CD4-positive, alpha-beta T cell treated with Interleukin-2 at 100 ng/mL for 4 hours (primary cell): ENCODE measurements around the gene S100A2.
"Not testable (repeated sequence)": the region's sequence is repeated elsewhere in the genome, so short reads cannot be mapped to it uniquely, and the experiment has no call there.

Source experiments
- DNase-seq: peaks from one replicate; pipeline ENCODE4 v3.0.0-alpha.2; 2020; ENCODE audit warnings: low spot score

S100A2 gene

DNA sequence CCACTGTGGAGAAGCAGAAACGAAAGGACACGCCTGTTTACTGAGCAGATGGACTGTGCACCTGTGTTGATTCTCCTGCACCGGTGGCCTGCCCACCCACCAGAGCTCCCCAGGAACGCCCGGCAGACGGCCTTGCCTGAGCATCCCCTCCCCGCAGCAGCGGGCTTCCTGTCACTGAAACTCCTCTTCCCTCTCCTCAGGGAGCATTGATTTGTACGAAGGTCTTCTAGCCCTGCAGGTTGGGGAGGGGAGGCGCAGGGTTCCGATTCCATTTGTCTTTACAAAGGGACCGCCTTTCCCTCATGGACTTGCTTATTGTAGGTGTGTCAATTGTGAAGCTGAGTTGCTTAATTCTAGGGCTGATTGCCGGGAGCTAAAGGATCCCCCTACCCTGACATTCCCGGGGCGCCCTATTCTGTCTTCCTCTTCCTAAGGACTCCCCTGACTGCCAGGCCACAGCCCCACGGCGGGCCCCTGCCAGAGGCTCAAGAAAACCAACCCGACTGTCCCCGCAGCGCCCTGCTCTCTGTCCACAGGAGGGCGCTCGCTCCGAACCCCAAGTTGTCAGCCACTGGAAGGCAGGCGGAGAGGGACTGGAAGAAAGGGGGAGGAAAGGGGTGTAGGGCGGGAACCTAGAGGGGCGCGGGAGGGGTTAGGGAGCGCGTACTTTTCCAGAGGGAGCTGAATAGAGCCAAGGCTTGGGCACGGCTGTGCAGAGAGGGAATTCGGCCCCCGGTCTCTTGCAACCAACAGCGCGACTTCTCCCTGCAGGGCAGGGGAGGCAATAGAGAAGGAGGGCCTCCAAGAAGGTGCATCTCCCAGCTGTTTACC is 32.7 kb downstream of the S100A2 start:
- peak; percentile 81 for DNase-seq

DNA sequence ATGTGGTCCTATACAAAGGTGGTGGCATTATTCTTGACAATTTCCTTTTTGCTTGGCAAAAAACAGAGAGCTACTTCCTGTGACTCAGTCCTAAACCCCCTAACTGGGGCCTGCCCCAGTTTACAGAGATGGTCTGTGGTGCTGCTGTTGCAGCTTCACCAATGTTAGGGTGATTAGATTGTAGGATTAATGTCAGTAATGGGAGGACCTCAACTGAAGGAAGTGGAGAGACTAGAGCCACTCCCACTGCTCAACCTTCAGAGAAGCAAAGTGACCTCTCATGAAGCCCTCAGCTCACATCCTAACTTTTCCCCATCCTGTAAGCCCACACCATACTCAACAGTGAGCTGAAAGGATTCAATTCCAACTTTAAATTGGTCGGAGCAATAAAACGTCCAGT is 33.5 kb downstream of the S100A2 start:
- peak; percentile 78 for DNase-seq

DNA sequence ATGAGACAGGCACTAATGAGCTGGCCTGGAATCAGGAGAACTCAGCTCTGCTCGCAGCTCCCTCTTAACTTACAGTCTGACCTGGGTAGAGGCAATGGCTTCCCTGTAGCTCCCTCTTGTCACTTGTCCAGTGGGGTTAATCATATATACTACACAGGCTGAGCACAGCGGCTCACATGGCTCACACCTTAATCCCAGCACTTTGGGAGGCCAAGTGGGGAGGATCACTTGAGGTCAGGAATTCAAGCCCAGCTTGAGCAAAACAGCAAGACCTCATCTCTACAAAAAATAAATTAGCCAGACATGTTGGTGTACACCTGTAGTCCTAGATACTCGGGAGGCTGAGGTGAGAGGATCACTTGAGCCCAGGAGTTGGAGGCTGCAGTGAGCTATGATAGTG is 34.0 kb downstream of the S100A2 start:
- DNase-seq: no peak

DNA sequence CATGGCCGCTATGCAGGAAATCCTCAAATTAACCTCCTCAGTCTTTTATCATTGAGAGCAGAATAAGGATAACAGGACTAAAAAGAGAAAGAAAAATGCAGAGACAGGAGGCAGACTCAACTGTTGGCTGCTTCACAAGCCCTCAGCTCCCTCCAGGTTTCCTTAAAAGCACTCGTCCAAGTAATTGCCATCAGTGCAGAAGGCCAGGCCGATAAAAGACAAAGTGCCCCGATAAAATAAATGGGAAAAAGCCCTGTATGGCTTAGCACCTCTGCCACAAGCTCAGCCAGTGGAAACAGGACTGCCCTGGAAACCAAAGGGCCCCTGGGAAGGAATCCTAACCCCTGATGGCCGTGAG is 38.0 kb downstream of the S100A2 start:
- DNase-seq: no peak

DNA sequence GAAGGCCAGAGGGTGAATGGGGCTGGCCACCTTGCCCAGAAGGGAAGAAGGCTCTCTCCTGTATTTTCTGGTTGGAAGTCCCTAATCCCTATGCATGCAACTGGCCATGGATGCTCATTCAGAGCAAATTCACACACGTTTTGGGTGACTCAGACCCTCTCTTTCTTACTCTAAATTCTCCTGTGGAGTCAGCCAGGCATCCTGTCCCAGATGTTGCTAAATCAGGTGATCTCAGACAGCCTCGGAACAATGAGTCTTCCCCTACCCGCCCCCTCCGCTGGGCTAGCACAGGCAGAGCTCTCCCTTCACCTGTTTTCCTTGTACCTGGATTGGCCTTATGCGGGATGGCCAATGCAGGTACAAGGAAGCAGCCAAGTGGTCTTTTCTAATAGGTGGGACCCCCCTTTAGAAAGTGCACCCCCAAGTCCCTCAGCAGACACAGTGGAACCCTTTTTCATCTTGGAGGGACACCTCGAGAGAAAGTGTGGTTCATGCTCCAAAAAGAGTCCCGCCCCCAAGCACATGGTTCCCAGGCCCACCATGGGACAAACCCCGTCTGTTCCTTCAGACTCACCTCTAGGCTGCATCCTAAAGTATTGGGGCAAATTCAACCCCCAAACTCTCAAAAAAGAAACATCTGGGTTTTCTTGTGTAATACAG is 38.5 kb downstream of the S100A2 start:
- no peak for DNase-seq

DNA sequence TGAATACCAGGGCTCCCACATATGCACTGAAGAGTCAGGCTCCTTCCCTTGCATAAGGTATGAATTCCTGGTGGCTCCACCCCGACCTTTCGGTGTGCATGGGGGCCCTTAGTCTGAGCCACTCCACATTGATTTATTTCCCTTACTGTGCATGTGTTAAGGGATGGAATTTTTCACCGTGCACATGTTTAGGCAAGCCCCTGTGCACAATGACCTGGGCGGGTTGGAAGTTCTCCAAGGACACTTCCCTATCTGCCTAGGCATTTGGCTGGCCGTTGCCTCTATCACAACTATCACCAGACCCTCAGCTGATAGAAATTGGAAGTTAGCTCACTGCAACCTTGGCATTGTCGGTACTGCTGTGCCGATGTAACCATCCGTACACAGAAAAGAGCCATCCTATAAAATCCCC is 39.5 kb downstream of the S100A2 start:
- DNase-seq: no peak

DNA sequence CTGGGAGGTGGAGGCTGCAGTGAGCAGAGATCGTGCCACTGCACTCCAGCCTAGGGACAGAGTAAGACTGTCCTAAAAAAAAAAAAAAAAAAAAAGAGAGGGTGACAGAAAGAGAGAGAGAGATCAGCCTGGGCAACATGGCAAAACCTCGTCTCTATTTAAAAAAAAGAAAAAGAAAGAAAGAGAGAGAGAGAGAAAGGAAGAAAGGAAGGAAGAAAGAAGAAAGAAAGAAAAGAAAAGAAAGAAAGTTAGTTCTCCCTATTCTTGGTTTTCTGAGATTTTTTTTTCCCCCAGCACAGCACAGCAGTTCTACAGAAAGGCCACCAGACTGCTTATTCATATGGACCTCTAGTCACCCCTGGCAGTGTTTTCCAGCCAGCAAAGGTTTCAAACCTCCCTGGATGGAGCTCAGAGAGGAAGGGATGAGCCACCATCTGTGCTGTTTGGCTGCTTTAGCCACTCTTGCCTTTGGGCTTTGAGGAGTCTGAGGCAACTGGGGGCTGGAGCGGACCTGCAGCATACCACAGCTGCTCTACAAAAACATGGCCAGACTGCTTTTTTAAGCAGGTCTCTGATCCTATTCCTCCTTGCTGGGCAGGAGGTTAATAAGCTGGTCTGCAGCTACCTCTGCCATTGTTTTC is 40.4 kb downstream of the S100A2 start:
- DNase-seq: no peak

DNA sequence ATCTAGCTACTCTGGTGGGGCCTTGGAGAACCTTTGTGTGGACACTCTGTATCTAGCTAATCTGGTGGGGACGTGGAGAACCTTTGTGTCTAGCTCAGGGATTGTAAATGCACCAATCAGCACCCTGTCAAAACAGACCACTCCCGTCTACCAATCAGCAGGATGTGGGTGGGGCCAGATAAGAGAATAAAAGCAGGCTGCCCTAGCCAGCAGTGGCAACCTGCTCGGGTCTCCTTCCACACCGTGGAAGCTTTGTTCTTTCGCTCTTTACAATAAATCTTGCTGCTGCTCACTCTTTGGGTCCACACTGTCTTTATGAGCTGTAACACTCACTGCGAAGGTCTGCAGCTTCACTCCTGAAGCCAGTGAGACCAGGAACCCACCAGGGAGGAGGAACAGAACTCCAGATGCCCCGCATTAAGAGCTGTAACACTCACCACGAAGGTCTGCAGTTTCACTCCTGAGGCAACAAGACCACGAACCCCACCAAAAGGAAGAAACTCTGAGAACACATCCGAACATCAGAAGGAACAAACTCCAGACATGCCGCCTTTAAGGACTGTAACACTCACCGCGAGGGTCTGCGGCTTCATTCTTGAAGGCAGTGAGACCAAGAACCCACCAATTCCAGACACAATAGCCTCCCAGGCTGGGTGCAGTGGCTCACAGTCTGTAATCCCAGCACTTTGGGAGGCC is 43.1 kb downstream of the S100A2 start:
- DNase-seq: not testable (repeated sequence)

DNA sequence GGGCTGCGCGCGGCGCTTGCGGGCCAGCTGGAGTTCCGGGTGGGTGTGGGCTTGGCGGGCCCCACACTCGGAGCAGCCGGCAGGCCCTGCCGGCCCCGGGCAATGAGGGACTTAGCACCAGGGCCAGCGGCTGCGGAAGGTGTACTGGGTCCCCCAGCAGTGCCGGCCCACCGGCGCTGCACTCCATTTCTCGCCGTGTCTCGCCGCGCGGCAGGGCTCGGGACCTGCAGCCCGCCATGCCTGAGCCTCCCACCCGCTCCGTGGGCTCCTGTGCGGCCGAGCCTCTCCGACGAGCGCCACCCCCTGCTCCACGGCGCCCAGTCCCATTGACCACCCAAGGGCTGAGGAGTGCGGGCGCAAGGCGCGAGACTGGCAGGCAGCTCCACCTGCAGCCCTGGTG is 43.8 kb downstream of the S100A2 start:
- not testable (repeated sequence) for DNase-seq

DNA sequence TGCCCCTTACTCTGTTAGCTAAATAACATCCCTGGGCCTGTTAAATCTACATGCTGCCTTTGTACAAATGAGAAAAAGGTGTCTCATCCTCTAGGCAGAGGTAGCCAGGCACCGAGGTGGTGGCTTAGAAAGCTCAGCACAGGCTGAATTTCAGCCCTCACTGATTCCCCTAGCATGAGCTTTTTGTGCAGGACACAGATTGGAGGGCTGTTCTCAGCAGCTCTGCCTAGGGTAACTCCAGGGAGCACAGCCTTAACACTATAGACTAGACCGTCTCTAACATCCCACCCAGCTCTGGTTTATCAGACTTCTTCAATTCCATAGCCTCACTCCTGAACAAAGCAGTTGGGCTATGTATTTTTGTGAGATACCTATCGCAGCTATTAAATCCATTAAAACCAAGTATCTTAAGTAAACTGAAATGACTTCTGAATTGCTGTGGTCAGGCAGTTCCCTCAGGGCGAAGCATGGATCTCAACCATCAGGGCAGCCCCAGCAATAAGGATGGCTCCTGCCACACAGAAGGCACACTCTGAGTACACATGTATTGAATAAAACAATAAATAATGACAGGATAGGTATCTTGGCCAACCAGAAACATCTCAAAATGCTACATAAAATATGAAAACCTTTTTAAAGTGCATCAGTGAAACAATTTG is 44.7 kb downstream of the S100A2 start:
- no peak for DNase-seq

DNA sequence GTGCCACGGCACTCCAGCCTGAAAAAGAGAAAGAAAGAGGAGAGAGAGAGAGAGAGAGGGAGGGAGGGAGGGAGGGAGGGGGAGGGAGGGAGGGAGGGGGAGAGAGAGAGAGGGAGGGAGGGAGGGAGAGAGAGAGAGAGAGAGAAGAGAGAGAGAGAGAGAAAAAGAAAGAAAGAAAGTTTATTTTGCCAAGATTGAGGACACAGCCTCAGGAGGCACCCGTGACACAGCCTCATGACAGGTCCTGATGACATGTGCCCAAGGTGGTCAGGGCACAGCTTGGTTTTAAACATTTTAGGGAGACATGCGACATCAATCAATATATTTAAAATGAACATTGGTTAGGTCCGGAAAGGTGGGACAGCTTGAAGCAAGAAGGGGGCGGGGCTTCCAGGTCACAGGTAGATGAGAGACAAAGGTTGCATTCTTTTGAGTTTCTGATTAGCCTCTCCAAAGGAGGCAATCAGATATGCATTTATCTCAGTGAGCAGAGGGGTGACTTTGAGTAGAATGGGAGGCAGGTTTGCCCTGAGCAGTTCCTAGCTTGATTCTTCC is 45.4 kb downstream of the S100A2 start:
- not testable (repeated sequence) for DNase-seq

DNA sequence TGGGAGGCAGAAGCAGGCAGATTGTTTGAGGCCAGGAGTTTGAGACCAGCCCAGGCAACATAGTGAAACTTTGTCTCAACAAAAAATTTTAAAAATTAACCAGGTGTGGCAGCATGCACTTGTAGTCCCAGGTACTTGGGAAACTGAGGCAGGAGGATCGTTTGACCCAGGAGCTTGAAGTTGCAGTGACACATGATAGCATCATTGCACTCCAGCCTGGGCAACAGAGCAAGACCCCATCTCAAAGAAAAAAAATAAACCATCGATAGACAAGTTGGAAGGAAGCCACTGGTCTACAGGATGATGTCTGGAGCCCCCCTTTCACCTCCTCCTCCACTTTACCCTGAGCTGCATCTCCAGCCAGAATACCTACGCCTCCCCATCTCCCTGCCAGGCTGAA is 46.4 kb downstream of the S100A2 start:
- no peak for DNase-seq

DNA sequence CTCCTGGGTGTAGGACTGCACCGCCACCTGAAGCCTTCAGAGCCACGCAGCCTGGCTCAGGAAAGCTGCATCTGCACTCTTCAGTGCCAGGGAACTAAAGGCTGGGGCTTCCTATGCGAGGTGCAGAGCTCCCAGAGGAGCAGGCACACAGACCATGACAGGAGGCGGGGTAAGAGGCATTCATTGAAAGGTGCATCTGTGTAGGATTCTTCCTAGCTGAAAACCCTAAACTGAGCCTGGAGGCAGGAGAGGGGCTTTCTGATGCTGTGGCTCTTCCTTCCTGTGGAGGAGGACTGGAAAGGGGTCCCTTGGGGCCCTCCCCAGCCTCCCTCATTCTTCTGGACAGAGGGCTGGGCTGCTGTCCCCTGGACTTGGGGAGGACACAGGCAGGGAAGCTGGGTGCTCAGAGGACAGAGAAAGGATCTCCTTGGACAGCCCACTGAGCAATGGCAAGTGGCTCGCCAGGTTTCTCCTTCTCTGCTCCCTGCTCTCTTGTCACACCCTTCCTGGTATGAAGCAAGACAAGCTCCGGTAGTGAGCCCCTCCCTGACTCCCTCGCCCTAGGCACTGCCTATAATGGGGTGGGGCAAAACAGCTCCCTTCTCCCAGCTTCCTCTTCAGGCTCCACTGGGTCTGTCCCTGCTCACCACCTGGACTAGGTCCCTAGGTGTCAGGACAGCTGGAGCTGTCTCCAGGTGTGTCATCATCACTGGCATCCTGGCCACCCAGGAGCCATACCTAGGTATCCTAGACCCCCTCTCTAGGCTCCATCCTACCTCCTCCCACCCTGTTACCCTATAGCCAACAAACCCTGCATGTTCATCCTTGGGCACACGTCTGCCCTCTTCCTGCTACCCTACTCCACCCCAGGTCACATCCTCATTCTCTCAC is 49.9 kb downstream of the S100A2 start:
- DNase-seq: no peak

DNA sequence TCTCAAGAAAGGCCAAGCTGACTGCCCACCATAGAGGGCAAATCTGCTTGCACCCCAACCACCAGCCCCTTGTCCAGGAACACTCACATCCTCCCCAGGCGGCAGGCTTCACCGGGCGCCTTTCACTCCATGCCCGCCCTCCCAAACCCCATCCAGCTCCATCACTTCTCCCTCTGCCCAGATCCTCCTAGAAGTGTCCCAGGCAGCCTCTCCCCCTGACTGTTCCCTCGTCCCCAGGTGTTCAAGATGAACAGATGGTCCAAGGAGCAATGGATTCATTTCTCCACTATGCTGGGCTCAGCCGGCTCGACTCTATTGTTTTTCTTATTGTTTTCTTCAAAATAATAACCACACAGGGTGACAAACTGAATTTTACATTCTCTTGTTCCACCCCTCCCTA is 52.0 kb downstream of the S100A2 start:
- DNase-seq: no peak

DNA sequence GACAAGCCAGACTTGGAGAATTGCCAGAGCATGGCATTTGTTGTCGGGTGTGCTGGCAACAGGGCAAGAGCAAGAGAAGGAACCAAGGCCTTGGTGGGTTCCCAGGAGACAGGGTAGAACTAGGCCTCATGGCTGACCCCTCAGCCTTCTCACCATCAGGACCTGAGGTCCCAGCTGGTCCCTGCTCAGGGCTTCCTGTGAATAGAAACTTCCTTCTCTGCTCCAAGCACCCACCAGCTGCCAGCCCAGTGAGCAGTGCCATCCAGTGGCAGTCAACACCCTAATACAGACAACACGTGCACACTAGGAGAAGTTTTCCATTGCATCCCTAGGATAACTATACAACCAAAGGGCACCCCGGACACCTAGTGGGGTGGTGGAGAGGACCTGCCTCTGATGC is 52.6 kb downstream of the S100A2 start:
- no peak for DNase-seq
